Measurements from ENCODE around the gene ATP5F1B. TPM values are rescaled to one million over a fixed set of nuclear protein-coding genes. Genes with fewer than 3 reads are reported as not detected.
"Not testable (repeated sequence)": the region's sequence is repeated elsewhere in the genome, so short reads cannot be mapped to it uniquely, and the experiment has no call there.

The ATP5F1B gene
- 674 TPM for total RNA-seq

- peak; percentile 99 for ATAC-seq
These were observed at the start of gene ATP5F1B for GRCh38 chr12:56645717-56646446. TSS of gene ATP5F1B (minus strand) at chr12:56645984. CDS start at chr12:56645963, 21 bp downstream.

GRCh38 chr12:56694161-56694560, 48.4 kb upstream of the ATP5F1B start:
- ATAC-seq: peak; percentile 5

- no peak for ATAC-seq
These were observed 43.0 kb upstream of the ATP5F1B start for GRCh38 chr12:56688846-56689109.

DNA sequence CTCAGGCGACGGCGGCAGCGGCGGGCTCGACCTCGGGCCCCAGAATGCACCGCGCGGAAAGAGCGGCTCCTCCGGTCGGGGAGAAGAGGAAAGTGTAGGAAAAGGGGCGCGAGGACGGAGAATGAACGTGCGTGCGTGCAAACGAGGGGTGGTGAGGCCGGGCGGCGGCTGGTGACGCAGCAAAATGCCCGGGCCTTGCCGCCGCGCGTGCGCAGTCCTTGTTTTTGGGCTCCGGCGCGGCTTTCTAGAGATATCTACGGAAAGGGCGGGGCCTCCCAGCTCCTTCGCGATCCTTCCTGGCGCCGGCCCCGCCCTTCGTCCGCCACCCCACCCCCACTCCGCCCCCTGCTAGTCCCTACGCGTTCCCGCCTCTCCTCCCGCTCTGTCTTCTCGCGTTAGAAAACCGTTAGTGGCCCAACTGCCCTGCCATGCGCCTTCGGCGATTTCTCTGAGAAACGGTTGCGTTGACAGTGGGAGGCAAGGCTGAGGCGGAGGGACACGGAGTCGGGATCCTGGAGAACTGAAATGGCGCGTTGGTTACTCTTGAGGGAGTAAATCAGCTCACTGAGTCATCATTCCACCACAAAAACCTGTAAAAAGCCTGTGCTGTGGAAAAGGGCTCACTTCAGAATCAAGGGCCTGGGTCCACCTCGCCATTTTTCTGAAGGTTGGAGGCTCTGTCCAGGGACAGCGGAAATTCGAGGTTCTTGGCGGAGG, 42.5 kb upstream of the ATP5F1B start, which contains the start of gene PTGES3:
PTGES3 (minus strand) TSS at position 156 of the 717 bp plus-strand sequence. CDS start 285 bp downstream, outside the sequence.
- ATAC-seq: peak; percentile 95

- peak; percentile 49 for ATAC-seq
These were observed 41.7 kb upstream of the ATP5F1B start for GRCh38 chr12:56687223-56688128.

DNA sequence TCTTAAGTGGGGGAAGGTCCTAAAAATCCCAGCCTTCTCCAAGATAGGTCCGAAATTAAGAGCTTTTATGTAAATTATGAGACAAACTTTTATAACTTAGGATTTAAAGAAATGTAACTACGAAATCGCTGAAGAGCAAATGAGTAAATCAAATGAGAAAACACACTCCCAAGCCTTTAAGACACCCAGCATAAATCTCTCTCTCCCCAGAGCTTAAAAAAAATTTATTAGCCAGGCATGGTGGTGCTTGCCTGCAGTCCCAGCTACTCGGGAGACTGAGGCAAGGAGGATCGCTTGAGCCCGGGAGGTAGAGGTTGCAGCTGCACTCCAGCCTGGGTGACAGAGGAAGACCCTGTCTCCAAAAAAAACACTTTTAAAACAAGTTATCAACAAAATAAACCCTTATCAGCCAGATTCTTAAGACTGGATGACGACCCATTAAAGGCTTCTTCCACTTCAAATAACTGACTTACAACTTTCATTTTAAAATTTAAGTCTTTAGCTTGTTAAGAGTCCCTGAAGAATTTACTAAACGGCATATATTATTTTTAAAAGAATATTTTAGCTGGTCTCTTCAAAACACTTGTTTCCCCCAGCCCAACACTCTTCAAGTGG, 39.1 kb upstream of the ATP5F1B start:
- ATAC-seq: no peak

DNA sequence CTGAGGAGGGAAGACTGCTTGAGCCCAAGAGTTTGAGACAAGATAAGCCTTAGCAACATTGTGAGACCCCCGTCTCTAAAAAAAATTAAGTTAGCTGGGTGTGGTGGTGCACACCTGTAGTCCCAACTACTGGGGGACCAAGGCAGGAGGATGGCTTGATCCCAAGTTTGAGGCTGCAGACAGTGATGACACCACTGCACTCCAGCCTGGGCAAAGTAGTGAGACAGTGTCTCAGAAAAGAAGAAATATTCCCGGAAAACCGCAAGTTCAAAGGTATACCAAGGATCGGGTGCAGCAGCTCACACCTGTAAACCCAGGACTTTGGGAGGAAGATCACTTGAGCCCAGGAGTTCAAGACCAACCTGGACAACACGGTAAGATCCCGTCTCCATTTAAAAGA, 36.5 kb upstream of the ATP5F1B start:
- no peak for ATAC-seq

DNA sequence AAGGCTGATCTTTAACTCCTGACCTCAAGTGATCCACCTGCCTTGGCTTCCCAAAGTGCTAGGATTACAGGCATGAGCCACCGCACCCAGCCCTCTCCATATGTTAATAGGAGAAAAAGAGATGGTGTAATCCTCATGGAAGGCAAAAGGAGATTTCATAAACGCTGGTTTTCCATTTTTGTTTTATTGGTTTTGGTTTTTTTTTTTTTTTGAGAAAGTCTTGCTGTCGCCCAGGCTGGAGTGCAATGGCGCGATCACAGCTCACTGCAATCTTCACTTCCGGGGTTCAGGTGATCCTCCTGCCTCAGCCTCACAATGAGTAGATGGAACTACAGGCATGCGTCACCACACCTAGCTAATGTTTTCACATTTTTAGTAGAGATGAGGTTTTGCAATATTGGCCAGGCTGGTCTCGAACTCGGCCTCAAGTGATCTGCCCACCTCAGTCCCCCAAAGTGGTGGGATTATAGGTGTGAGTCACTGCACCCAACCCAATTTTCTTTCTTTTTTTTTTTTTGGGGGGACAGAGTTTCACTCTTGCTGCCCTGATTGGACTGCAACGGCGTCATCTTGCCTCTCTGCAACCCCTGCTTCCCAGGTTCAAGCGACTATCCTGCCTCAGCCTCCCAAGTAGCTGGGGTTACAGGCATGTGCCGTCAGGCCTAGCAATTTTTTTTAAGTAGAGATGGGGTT, 34.2 kb upstream of the ATP5F1B start:
- ATAC-seq: no peak

DNA sequence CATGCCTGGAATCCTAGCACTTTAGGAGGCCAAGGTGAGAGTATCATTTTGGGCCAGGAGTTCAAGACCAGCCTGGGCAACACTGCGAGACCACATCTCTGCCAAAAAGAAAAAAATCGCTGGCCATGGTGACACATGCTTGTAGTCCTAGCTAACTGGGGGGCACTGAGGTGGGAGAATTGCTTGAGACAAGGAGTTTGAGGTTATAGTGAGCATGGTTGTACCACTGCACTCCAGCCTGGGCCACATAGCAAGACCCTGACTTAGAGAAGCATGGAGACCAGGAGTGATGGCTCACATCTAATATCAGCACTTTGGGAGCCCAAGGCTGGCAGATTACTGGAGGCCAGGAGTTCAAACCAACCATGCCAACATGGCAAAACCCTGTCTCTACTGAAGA, 33.1 kb upstream of the ATP5F1B start:
- no peak for ATAC-seq

GRCh38 chr12:56677680-56678079, 31.9 kb upstream of the ATP5F1B start:
- no peak for ATAC-seq

DNA sequence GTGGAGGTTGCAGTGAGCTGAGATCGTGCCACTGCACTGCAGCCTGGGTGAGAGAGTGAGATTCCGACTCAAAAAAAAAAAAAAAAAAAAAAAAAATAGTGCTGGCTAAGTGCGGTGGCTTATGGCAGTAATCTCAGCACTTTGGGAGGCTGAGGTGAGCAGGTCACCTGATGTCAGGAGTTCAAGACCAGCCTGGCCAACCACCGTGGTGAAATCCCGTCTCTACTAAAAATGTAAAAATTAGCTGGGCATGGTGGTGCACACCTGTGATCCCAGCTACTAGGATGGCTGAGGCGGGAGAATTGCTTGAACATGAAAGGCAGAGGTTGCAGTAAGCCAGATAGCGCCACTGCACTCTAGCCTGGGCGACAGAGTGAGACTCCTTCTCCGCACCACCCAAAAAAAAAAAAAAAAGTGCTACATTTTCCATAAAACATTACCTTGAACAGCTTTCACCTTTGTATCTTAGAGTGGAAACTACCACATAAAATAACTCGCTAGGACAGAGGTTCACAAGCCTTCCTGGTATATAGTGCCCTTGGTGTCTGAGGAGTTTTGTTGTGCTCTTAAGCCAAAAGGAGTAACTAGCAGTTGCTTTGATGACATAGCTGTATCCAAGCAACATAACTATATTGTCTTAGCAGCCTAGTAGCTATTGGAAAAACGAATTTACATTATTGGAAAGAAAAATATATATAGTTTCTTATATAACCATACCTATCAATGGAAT, 31.2 kb upstream of the ATP5F1B start:
- ATAC-seq: no peak

- ATAC-seq: no peak
These were observed 25.8 kb upstream of the ATP5F1B start for GRCh38 chr12:56671608-56672007.

DNA sequence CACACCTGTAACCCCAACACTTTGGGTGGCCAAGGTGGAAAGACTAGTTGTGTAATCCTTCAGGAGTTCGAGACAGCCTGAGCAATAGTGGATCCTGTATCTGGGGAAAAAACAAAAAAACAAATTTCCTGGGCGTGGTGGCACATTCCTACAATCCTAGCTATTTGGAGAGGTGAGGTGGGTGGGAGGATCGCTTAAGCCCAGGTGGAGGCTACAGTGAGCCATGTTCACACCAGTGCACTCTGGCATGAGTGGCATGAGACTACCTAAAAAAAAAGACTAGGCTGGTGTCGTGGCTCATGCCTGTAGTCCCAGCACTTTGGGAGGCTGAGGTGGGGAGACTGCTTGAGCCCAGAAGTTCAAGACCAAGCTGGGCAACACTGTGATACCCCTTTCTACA, 25.1 kb upstream of the ATP5F1B start:
- peak; percentile 25 for ATAC-seq

DNA sequence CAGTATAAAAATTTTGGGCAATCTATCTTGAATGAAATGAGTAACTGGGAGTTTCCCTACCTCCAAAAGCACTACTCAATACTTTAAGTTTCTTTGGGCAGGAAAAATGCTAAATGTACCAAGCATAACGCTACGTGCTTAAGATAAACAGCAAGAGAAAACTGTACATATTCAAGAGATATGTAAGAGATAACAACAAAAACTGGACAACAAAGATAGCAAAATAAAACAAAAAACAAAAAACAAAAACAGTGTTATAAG, 22.3 kb upstream of the ATP5F1B start:
- ATAC-seq: no peak

DNA sequence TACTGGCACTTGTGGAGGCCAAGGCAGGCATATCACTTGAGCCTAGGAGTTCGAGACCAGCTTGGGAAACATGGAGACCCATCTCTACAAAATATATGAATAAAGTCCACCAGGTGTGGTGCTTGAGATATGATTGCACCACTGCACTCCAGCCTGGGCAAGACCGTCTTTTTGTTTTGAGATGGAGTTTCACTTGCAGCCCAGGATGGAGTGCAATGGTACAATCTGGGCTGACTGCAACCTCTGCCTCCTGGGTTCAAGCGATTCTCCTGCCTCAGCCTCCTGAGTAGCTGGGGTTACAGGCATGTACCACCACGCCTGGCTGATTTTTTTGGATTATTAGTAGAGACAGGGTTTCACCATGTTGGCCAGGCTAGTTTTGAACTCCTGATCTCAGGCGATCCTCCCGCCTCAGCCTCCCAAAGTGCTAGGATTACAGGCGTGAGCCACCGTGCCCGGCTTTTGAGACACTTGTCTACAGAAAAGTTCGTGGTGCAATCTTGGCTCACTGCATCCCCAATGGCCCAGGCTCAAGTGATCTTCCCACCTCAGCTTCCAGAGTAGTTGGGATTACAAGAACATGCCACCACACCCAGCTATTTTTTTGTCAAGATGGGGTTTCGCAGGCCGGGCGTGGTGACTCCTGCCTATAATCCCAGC, 16.3 kb upstream of the ATP5F1B start:
- no peak for ATAC-seq

- no peak for ATAC-seq
These were observed 15.8 kb upstream of the ATP5F1B start for GRCh38 chr12:56661560-56661959.

DNA sequence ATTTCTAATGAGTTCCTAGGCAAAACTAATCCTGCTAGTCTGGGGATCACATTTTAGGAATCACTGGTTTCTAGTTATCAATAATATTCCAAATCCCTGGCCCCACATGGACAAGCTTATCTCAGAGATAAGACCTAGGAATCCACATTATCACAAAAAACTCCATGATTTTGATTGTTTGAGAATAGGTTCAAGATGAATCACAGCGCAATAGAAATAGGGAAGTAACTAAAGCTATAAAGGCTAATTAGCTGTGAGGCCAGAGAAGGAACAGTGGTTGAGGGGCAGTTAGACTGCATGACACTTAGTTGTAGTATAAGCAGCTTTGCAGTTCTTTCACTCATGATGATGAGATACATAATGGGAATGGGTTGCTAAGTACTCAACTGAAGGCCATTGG, 13.1 kb upstream of the ATP5F1B start:
- ATAC-seq: no peak

- ATAC-seq: no peak
These were observed 11.9 kb upstream of the ATP5F1B start for GRCh38 chr12:56657416-56658379.

DNA sequence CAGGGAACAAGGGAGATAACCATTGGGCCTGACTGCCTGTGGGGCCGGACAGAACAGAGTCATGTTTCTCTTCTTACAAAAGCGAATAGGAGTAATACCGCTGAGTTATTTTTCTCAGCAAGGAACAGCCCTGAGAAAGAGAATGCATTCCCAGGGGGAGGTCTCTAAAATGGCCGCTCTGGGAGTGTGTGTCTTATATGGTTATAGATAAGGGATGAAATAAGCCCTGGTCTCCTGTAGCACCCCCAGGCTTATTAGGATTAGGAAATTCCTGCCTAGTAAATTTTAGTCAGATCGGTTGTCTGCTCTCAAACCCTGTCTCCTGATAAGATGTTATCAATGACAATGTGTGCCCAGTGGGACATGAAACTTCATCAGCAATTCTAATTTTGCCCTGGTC, 8.0 kb upstream of the ATP5F1B start:
- ATAC-seq: not testable (repeated sequence)

GRCh38 chr12:56648023-56648422, 2.2 kb upstream of the ATP5F1B start:
- ATAC-seq: not testable (repeated sequence)

Data from esophagus mucosa (tissue), 1 donor.